IMR-90 (cell line): ENCODE measurements around the gene ZBTB47. TPM values are rescaled to one million over a fixed set of nuclear protein-coding genes. Genes with fewer than 3 reads are reported as not detected.

ENCODE experiments used
- ATAC-seq: fragments of 200-7000 bp; cut with Tn5 transposase; 2 replicates; pipeline ENCODE4 v1.9.1; 2020; ENCODE audit warnings: low read depth, mild to moderate bottlenecking, moderate library complexity
- BruUV-seq: library from RNA; stranded (reverse); fragments of 400-500 nt; replicated peaks from 2 replicates; lab custom pipeline; 2021; lab: Mats Ljungman, UMichigan
- CTCF ChIA-PET: fragments of 300-600 bp; formaldehyde crosslinking; extraction: SDS; loops from one replicate; lab custom pipeline; 2021; ENCODE audit warnings: antibody characterized with exemption; lab: Yijun Ruan, JAX
- POLR2A ChIA-PET: fragments of 300-600 bp; sonication (Branson Sonifier 250); formaldehyde crosslinking; loops from one replicate; lab custom pipeline; 2022; ENCODE audit warnings: antibody characterized with exemption; ENCODE audit not compliant: unreplicated experiment; lab: Charles Lee
- DNase-seq: peaks from one replicate; pipeline ENCODE4 v3.0.0; 2013
- H2AFZ ChIP-seq: replicated peaks from 2 replicates; pipeline ENCODE3; 2013; ENCODE audit warnings: low read length, mild to moderate bottlenecking; ENCODE audit not compliant: poor library complexity
- H2AK5ac ChIP-seq: 2 replicates; pipeline ENCODE4 v1.6.1; 2013; ENCODE audit warnings: low read depth, low read length, inconsistent platforms
- H2AK9ac ChIP-seq: replicated peaks from 2 replicates; pipeline ENCODE3; 2013; ENCODE audit warnings: mild to moderate bottlenecking, low read depth, low read length, moderate library complexity; ENCODE audit not compliant: poor library complexity
- H2BK120ac ChIP-seq: 2 replicates; pipeline ENCODE4 v1.6.1; 2013; ENCODE audit warnings: low read depth, low read length, inconsistent platforms
- H2BK15ac ChIP-seq: 3 replicates; pipeline ENCODE4 v1.6.1; 2013; ENCODE audit warnings: low read depth, low read length, inconsistent platforms
- H2BK20ac ChIP-seq: 2 replicates; pipeline ENCODE4 v1.6.1; 2013; ENCODE audit warnings: low read depth, mild to moderate bottlenecking, inconsistent platforms, low read length, moderate library complexity
- H2BK5ac ChIP-seq: 2 replicates; pipeline ENCODE4 v1.6.1; 2013; ENCODE audit warnings: mild to moderate bottlenecking, low read depth, low read length, inconsistent platforms; ENCODE audit not compliant: poor library complexity, severe bottlenecking
- H3K14ac ChIP-seq: replicated peaks from 2 replicates; pipeline ENCODE4 v1.6.1; 2013; ENCODE audit warnings: low read depth, low read length, inconsistent platforms
- H3K18ac ChIP-seq: 2 replicates; pipeline ENCODE4 v1.6.1; 2013; ENCODE audit warnings: low read depth, low read length, control low read depth
- H3K23ac ChIP-seq: 2 replicates; pipeline ENCODE4 v1.6.1; 2013; ENCODE audit warnings: low read depth, low read length, inconsistent platforms
- H3K27ac ChIP-seq: 2 replicates; pipeline ENCODE4 v1.5.1; 2013; ENCODE audit warnings: mild to moderate bottlenecking, control low read depth, low read length; ENCODE audit not compliant: insufficient read depth
- H3K27me3 ChIP-seq: 2 replicates; pipeline ENCODE4 v1.6.1; 2013; ENCODE audit warnings: low read length; ENCODE audit not compliant: control insufficient read depth, insufficient read depth
- H3K36me3 ChIP-seq: 2 replicates; pipeline ENCODE4 v1.6.1; 2013; ENCODE audit warnings: low read length, mixed read lengths; ENCODE audit not compliant: control insufficient read depth, insufficient read depth
- H3K4ac ChIP-seq: 2 replicates; pipeline ENCODE4 v1.6.1; 2013; ENCODE audit warnings: low read depth, low read length, inconsistent platforms
- H3K4me1 ChIP-seq: 2 replicates; pipeline ENCODE4 v1.6.1; 2013; ENCODE audit warnings: low read length, mixed read lengths; ENCODE audit not compliant: control insufficient read depth, insufficient read depth
- H3K4me2 ChIP-seq: 2 replicates; pipeline ENCODE4 v1.6.1; 2013; ENCODE audit warnings: low read depth, mild to moderate bottlenecking, control low read depth, low read length, moderate library complexity
- H3K4me3 ChIP-seq: 2 replicates; pipeline ENCODE4 v1.5.1; 2013; ENCODE audit warnings: low read depth, mild to moderate bottlenecking, control low read depth, low read length, moderate library complexity; ENCODE audit not compliant: insufficient read depth
- H3K56ac ChIP-seq: 2 replicates; pipeline ENCODE4 v1.6.1; 2013; ENCODE audit warnings: low read length, inconsistent platforms; ENCODE audit not compliant: insufficient read depth; ENCODE audit errors: extremely low read depth
- H3K79me1 ChIP-seq, 2 experiments: 2 replicates each; pipeline ENCODE4 v1.6.1; 2013; ENCODE audit warnings: low read length in 2 of 2, inconsistent platforms in 1 of 2, low read depth in 1 of 2
- H3K9ac ChIP-seq: 2 replicates; pipeline ENCODE4 v1.6.1; 2013; ENCODE audit warnings: low read depth, low read length, control low read depth
- H3K9me1 ChIP-seq: 2 replicates; pipeline ENCODE4 v1.6.1; 2013; ENCODE audit warnings: low read length, inconsistent platforms; ENCODE audit not compliant: insufficient read depth
- H3K9me3 ChIP-seq: 2 replicates; pipeline ENCODE4 v1.6.1; 2013; ENCODE audit warnings: low read length; ENCODE audit not compliant: control insufficient read depth, insufficient read depth
- H4K20me1 ChIP-seq: 2 replicates; pipeline ENCODE4 v1.6.1; 2013; ENCODE audit warnings: low read length, inconsistent platforms; ENCODE audit not compliant: insufficient read depth
- H4K5ac ChIP-seq: 2 replicates; pipeline ENCODE4 v1.6.1; 2013; ENCODE audit warnings: mild to moderate bottlenecking, low read depth, low read length, control low read depth
- H4K8ac ChIP-seq, 2 experiments: 2 replicates each; pipeline ENCODE4 v1.6.1; 2013; ENCODE audit warnings: low read depth in 2 of 2, low read length in 2 of 2, control low read depth in 1 of 2, inconsistent platforms in 1 of 2
- H4K91ac ChIP-seq: 2 replicates; pipeline ENCODE4 v1.6.1; 2013; ENCODE audit warnings: low read depth, low read length, inconsistent platforms; ENCODE audit not compliant: insufficient read depth
- BHLHE40 ChIP-seq: fragments of 150-350 bp; IDR thresholded peaks from 2 replicates; pipeline ENCODE4 v1.6.1; 2016; ENCODE audit warnings: mild to moderate bottlenecking, low read depth, low read length
- CEBPB ChIP-seq: IDR thresholded peaks from 2 replicates; pipeline ENCODE4 v1.6.1; 2012; ENCODE audit warnings: low read depth, low read length, improper control_type of control experiment
- CHD1 ChIP-seq: IDR thresholded peaks from 2 replicates; pipeline ENCODE4 v1.6.1; 2012; ENCODE audit warnings: low read depth, low read length, improper control_type of control experiment
- FOS ChIP-seq: fragments of 150-350 bp; IDR thresholded peaks from 2 replicates; pipeline ENCODE4 v1.6.1; 2016; ENCODE audit warnings: low read depth, low read length
- MAFK ChIP-seq: IDR thresholded peaks from 2 replicates; pipeline ENCODE4 v1.6.1; 2012; ENCODE audit warnings: low read depth, low read length, improper control_type of control experiment
- MAZ ChIP-seq: IDR thresholded peaks from 2 replicates; pipeline ENCODE4 v1.6.1; 2012; ENCODE audit warnings: low read depth, mild to moderate bottlenecking, low read length, improper control_type of control experiment, moderate library complexity, borderline replicate concordance
- MXI1 ChIP-seq: IDR thresholded peaks from 2 replicates; pipeline ENCODE4 v1.6.1; 2012; ENCODE audit warnings: low read depth, mild to moderate bottlenecking, low read length, moderate library complexity, borderline replicate concordance
- NFE2L2 ChIP-seq: fragments of 150-350 bp; IDR thresholded peaks from 2 replicates; pipeline ENCODE4 v1.6.1; 2016; ENCODE audit warnings: low read depth, mild to moderate bottlenecking, low read length
- POLR2A ChIP-seq: IDR thresholded peaks from 2 replicates; pipeline ENCODE4 v1.6.1; 2012; ENCODE audit warnings: mild to moderate bottlenecking, low read depth, low read length
- RAD21 ChIP-seq: IDR thresholded peaks from 2 replicates; pipeline ENCODE4 v1.6.1; 2012; ENCODE audit warnings: low read length, improper control_type of control experiment
- RCOR1 ChIP-seq: IDR thresholded peaks from 2 replicates; pipeline ENCODE4 v1.6.1; 2012; ENCODE audit warnings: mild to moderate bottlenecking, low read length, improper control_type of control experiment; ENCODE audit not compliant: insufficient replicate concordance
- RFX5 ChIP-seq: IDR thresholded peaks from 2 replicates; pipeline ENCODE4 v1.8.0; 2012; ENCODE audit warnings: low read depth, mild to moderate bottlenecking, low read length, moderate library complexity
- SMC3 ChIP-seq: fragments of 150-350 bp; IDR thresholded peaks from 2 replicates; pipeline ENCODE4 v1.6.1; 2016; ENCODE audit warnings: low read depth, mild to moderate bottlenecking, antibody characterized with exemption, low read length, moderate library complexity
- WGBS, 2 experiments: methylation state at CpG; one replicate each; pipeline versions ENCODE4 v1.1.5 to v1.1.7; 2013; ENCODE audit warnings: missing lambda C conversion rate in 2 of 2; ENCODE audit not compliant: insufficient read length in 1 of 2; ENCODE audit errors: extremely low coverage in 2 of 2; 5-methylcytosine and 5-hydroxymethylcytosine counted together
- dilution Hi-C: fragments of 300-500 bp; cut with HindIII; formaldehyde crosslinking; loops from one replicate; pipeline ENCODE4 v1.14.3; 2018; ENCODE audit warnings: low sequenced_read_pairs; ENCODE audit not compliant: unreplicated experiment
- in situ Hi-C: fragments of 300-500 bp; cut with MboI; formaldehyde crosslinking; loops from 3 replicates; pipeline ENCODE4 v1.14.3; 2019; ENCODE audit warnings: low sequenced_read_pairs, inconsistent platforms, mixed read lengths
- intact Hi-C: fragments of 100-400 bp; cut with micrococcal nuclease; formaldehyde crosslinking; loops from 2 replicates; pipeline ENCODE4 v1.10.0; 2022
- polyA plus RNA-seq, 3 experiments: library from polyadenylated mRNA; depleted of rRNA; stranded (reverse); fragments of >200 nt; gene quantifications; 2 replicates each; pipeline ENCODE4 v1.2.3, GENCODE V29; 2012; ENCODE audit warnings: low replicate concordance in 1 of 3
- total RNA-seq: library from RNA; depleted of rRNA; stranded (reverse); fragments of >200 nt; gene quantifications from 2 replicates; pipeline ENCODE4 v1.2.3, GENCODE V29; 2012
- TF ChIP-seq, protein P1 (sequence below): fragments of 150-350 bp; IDR thresholded peaks from 2 replicates; pipeline ENCODE4 v1.6.1; 2016; ENCODE audit warnings: low read depth, mild to moderate bottlenecking, low read length, moderate library complexity, borderline replicate concordance
- TF ChIP-seq, protein P2 (sequence below): conservative IDR thresholded peaks from 2 replicates; pipeline ENCODE4 v1.5.1; 2012; ENCODE audit warnings: mild to moderate bottlenecking, low read depth, low read length, improper control_type of control experiment

ZBTB47 gene
- total and polyA plus RNA-seq, 2 of the 4 experiments (the other 2 are of a cell fraction) = 10.9 to 16.8 TPM

DNA sequence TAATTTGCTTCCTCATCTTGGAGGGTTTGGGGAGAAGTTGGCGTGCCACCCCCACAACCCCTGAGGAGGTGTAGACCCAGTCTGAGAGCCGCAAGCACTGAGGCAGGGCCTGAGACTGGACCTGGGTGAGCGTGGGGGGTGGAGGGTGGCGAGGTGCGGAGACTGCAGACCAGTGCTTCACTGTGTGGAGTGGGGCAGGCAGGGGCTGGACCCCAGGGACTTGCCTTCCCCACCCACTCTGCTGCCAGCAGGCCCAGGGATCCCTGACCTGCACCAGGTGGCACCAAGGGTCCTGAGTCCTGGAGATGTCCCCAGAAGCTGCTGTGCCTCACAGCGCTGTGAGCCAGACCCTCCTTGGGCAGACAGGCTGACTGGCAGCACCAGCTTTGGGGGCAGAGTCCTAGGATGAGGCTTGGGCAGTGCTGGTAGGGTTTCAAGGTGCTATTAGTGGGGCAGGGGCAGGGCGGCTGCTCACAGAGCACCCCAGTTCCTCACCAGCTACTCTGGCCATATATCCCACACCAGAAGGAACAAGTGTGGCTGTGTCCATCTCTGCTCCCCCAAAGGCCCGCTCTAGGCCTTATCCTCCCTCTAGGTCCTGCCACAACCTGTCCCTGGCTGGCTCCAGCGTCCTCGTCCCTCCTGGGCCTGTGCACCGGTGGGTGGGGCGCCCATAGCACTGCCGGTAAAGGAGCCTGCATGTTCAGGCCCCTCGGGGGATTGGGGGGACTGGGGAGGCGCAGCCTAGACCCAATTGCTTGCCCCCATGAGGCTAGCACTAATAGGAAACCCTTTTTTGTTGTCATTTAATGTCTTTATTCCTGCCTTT is 11.8 kb downstream of the ZBTB47 start:
- H4K91ac ChIP-seq = no peak overlapping the region
- H3K9me3 ChIP-seq = no peaks in the 10 kb centered on the region; the same call in 1 of the 2 replicates
- ATAC-seq (no peak), DNase-seq (no peak)
- dilution Hi-C loops = no loop called here
- no peak overlapping the region for H2BK5ac ChIP-seq
- H3K4me2 ChIP-seq = no peak overlapping the region
- no peak overlapping the region for H3K27ac ChIP-seq
- H3K4me1 ChIP-seq = no peaks in the 10 kb centered on the region; the same call in 1 of the 2 replicates
- no peak overlapping the region for H3K4me3 ChIP-seq
- peaks cover 0 to 10% of the 10 kb centered on the region in 2 experiments; a peak in 2 of 4 replicates for H3K79me1 ChIP-seq
- CTCF ChIA-PET = no interaction called here
- POLR2A ChIA-PET = no interaction called here
- H3K9me1 ChIP-seq = peaks cover 9% of the 10 kb centered on the region; the same call in 1 of the 2 replicates
- no peak overlapping the region for H3K23ac ChIP-seq
- H3K36me3 ChIP-seq = peaks cover 10% of the 10 kb centered on the region; the same call in 1 of the 2 replicates
- intact Hi-C loops = no loop called here
- H4K5ac ChIP-seq = no peak overlapping the region
- H3K4ac ChIP-seq = no peak overlapping the region
- WGBS, 2 experiments = no CpG with 5 or more reads among the region's 15 CpGs
- in situ Hi-C loops = no loop called here
- no peak overlapping the region for H2AFZ ChIP-seq
- H2AK5ac ChIP-seq = no peak overlapping the region
- H3K56ac ChIP-seq = no peak overlapping the region
- H4K20me1 ChIP-seq = peaks cover 10% of the 10 kb centered on the region
- H3K27me3 ChIP-seq = peaks cover 5% of the 10 kb centered on the region; the same call in 1 of the 2 replicates
- H4K8ac ChIP-seq = no peak overlapping the region
- no peak overlapping the region for H3K18ac ChIP-seq
- H3K14ac ChIP-seq = no peak overlapping the region
- no peak overlapping the region for H2BK15ac ChIP-seq
- peak overlapping the region; percentile 9 for H2AK9ac ChIP-seq
- H2BK120ac ChIP-seq = no peak overlapping the region
- H3K9ac ChIP-seq = no peak overlapping the region
- H2BK20ac ChIP-seq = no peak overlapping the region
- TSS peak; percentile 27 for BruUV-seq
- no peak for TF ChIP-seq NFE2L2
- TF ChIP-seq, protein P1, sequence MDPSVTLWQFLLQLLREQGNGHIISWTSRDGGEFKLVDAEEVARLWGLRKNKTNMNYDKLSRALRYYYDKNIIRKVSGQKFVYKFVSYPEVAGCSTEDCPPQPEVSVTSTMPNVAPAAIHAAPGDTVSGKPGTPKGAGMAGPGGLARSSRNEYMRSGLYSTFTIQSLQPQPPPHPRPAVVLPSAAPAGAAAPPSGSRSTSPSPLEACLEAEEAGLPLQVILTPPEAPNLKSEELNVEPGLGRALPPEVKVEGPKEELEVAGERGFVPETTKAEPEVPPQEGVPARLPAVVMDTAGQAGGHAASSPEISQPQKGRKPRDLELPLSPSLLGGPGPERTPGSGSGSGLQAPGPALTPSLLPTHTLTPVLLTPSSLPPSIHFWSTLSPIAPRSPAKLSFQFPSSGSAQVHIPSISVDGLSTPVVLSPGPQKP = no peak
- TF ChIP-seq SMC3 = no peak
- no peak for TF ChIP-seq RCOR1
- no peak for TF ChIP-seq CEBPB
- TF ChIP-seq POLR2A = no peak
- no peak for TF ChIP-seq MAZ
- no peak for TF ChIP-seq MXI1
- TF ChIP-seq MAFK = no peak
- no peak for TF ChIP-seq RFX5
- no peak for TF ChIP-seq RAD21
- TF ChIP-seq FOS = no peak
- TF ChIP-seq, protein P2, sequence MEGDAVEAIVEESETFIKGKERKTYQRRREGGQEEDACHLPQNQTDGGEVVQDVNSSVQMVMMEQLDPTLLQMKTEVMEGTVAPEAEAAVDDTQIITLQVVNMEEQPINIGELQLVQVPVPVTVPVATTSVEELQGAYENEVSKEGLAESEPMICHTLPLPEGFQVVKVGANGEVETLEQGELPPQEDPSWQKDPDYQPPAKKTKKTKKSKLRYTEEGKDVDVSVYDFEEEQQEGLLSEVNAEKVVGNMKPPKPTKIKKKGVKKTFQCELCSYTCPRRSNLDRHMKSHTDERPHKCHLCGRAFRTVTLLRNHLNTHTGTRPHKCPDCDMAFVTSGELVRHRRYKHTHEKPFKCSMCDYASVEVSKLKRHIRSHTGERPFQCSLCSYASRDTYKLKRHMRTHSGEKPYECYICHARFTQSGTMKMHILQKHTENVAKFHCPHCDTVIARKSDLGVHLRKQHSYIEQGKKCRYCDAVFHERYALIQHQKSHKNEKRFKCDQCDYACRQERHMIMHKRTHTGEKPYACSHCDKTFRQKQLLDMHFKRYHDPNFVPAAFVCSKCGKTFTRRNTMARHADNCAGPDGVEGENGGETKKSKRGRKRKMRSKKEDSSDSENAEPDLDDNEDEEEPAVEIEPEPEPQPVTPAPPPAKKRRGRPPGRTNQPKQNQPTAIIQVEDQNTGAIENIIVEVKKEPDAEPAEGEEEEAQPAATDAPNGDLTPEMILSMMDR = no peak
- TF ChIP-seq BHLHE40 = no peak
- TF ChIP-seq CHD1 = no peak
